CD14-positive monocyte (primary cell): ENCODE results near the gene CENPF. TPM values are rescaled to one million over a fixed set of nuclear protein-coding genes. Genes with fewer than 3 reads are reported as not detected.

Source experiments
- DNase-seq, 3 donors: peaks; one replicate each; pipeline ENCODE4 v3.0.0-alpha.2; 2011 to 2022
- H2AFZ ChIP-seq: 2 replicates; pipeline ENCODE4 v1.6.0; 2012; ENCODE audit warnings: mild to moderate bottlenecking, low read depth, low read length, inconsistent platforms; ENCODE audit not compliant: insufficient read depth, poor library complexity, severe bottlenecking
- H3K27ac ChIP-seq, 2 donors: 1 replicate in 1 of 2; 2 replicates in 1 of 2; pipeline ENCODE4 v1.5.1; 2012 to 2013; ENCODE audit warnings: low read length in 2 of 2, control low read depth in 1 of 2, inconsistent platforms in 1 of 2, low read depth in 1 of 2, mild to moderate bottlenecking in 1 of 2
- H3K27me3 ChIP-seq, 2 donors: one replicate each; pipeline versions ENCODE4 v1.6.0 to v1.6.1; 2011 to 2013; ENCODE audit warnings: low read length in 2 of 2; ENCODE audit not compliant: control insufficient read depth in 2 of 2, insufficient read depth in 2 of 2
- H3K36me3 ChIP-seq, 2 donors: replicated peaks in 1 of 2; 1 replicate in 1 of 2; 2 replicates in 1 of 2; pipeline versions ENCODE4 v1.5.1 to v1.6.1; 2012 to 2013; ENCODE audit warnings: low read length in 2 of 2, control low read depth in 1 of 2, inconsistent platforms in 1 of 2, mild to moderate bottlenecking in 1 of 2; ENCODE audit not compliant: insufficient read depth in 2 of 2, control insufficient read depth in 1 of 2
- H3K4me1 ChIP-seq, 2 donors: 1 replicate in 1 of 2; 2 replicates in 1 of 2; pipeline versions ENCODE4 v1.5.1 to v1.6.1; 2012 to 2013; ENCODE audit warnings: low read length in 2 of 2, control low read depth in 1 of 2, inconsistent platforms in 1 of 2, mild to moderate bottlenecking in 1 of 2, moderate library complexity in 1 of 2; ENCODE audit not compliant: insufficient read depth in 2 of 2, control insufficient read depth in 1 of 2
- H3K4me2 ChIP-seq: replicated peaks from 2 replicates; pipeline ENCODE3; 2012; ENCODE audit warnings: low read length, moderate library complexity, mild to moderate bottlenecking; ENCODE audit not compliant: poor library complexity, severe bottlenecking; ENCODE audit errors: extremely low read depth
- H3K4me3 ChIP-seq, 3 experiments: fragments of 200-600 bp in 1 of 3; sonication (generic) in 1 of 3; replicated peaks in 1 of 3; 1 replicate in 2 of 3; 2 replicates in 1 of 3; pipeline ENCODE4 v1.5.1; 2011 to 2013; ENCODE audit warnings: low read length in 3 of 3, mild to moderate bottlenecking in 3 of 3, control low read depth in 2 of 3, low read depth in 2 of 3, inconsistent platforms in 1 of 3, moderate library complexity in 1 of 3
- H3K79me2 ChIP-seq: 2 replicates; pipeline ENCODE4 v1.6.0; 2012; ENCODE audit warnings: mild to moderate bottlenecking, control low read depth, inconsistent platforms, low read length, moderate library complexity; ENCODE audit not compliant: insufficient read depth
- H3K9ac ChIP-seq: 2 replicates; pipeline ENCODE4 v1.6.0; 2017; ENCODE audit warnings: low read length, mild to moderate bottlenecking; ENCODE audit not compliant: insufficient read depth, poor library complexity, severe bottlenecking
- H3K9me3 ChIP-seq, 2 donors: replicated peaks in 1 of 2; 1 replicate in 1 of 2; 2 replicates in 1 of 2; pipeline versions ENCODE4 v1.5.1 to v1.6.1; 2012 to 2013; ENCODE audit warnings: low read length in 2 of 2, control low read depth in 1 of 2; ENCODE audit not compliant: control insufficient read depth in 1 of 2, insufficient read depth in 1 of 2
- H4K20me1 ChIP-seq: 2 replicates; pipeline ENCODE4 v1.6.0; 2012; ENCODE audit warnings: mild to moderate bottlenecking, low read length, control low read depth, moderate library complexity; ENCODE audit not compliant: insufficient read depth
- H3K27ac Mint-ChIP-seq, 7 donors: one replicate each; pipeline ENCODE4 v1.8.0; 2020; ENCODE audit warnings: mild to moderate bottlenecking in 7 of 7, mixed read lengths in 7 of 7, moderate library complexity in 6 of 7, inconsistent platforms in 2 of 7
- H3K27me3 Mint-ChIP-seq, 3 donors: one replicate each; pipeline ENCODE4 v1.8.0; 2021 to 2022; ENCODE audit warnings: low read depth in 3 of 3, mild to moderate bottlenecking in 3 of 3, mixed read lengths in 3 of 3, moderate library complexity in 3 of 3, inconsistent platforms in 1 of 3
- H3K36me3 Mint-ChIP-seq, 2 donors: one replicate each; pipeline ENCODE4 v1.8.0; 2020; ENCODE audit warnings: mixed read lengths in 2 of 2, inconsistent platforms in 1 of 2, mild to moderate bottlenecking in 1 of 2
- H3K4me1 Mint-ChIP-seq: one replicate; pipeline ENCODE4 v1.8.0; 2020; ENCODE audit warnings: mild to moderate bottlenecking, mixed read lengths
- H3K4me3 Mint-ChIP-seq, 2 donors: one replicate each; pipeline ENCODE4 v1.8.0; 2020; ENCODE audit warnings: mild to moderate bottlenecking in 2 of 2, mixed read lengths in 2 of 2, moderate library complexity in 1 of 2
- H3K9me3 Mint-ChIP-seq, 7 donors: one replicate each; pipeline ENCODE4 v1.8.0; 2020 to 2022; ENCODE audit warnings: mixed read lengths in 7 of 7, mild to moderate bottlenecking in 6 of 7, moderate library complexity in 6 of 7, inconsistent platforms in 2 of 7
- CTCF ChIP-seq: fragments of 200-600 bp; IDR thresholded peaks from one replicate; pipeline ENCODE4 v1.8.0; 2022; ENCODE audit warnings: antibody characterized with exemption, mild to moderate bottlenecking
- WGBS: methylation state at CpG from one replicate; pipeline ENCODE4 v1.1.5; 2013; ENCODE audit warnings: missing lambda C conversion rate; ENCODE audit not compliant: insufficient coverage; 5-methylcytosine and 5-hydroxymethylcytosine counted together
- intact Hi-C, 2 donors: fragments of 100-400 bp; cut with micrococcal nuclease; formaldehyde crosslinking; loops; one replicate each; pipeline versions ENCODE4 v1.15.0 to v1.15.1; 2023
- polyA plus RNA-seq, 3 donors: library from polyadenylated mRNA; depleted of rRNA in 1 of 3; unstranded in 2 of 3; stranded (reverse) in 1 of 3; fragments of 300-500 nt in 2 of 3; fragments of >200 nt in 1 of 3; fragmentation: Illumina TruSeq in 2 of 3; gene quantifications; 1 replicate in 2 of 3; 2 replicates in 1 of 3; pipeline ENCODE4 v1.2.3, GENCODE V29; 2012 to 2021

The CENPF gene
- polyA plus RNA-seq, 3 donors: 0.01 to 0.29 TPM; not detected in 1

- intact Hi-C loops: no loop called here
- H3K27me3 Mint-ChIP-seq: no peaks in the 10 kb centered on the region
- Histone ChIP-seq H2AFZ (no peak overlapping the region), H4K20me1 (no peaks in the 10 kb centered on the region), H3K79me2 (no peaks in the 10 kb centered on the region), H3K9ac (no peak overlapping the region), H3K4me3 (no peak overlapping the region), H3K4me2 (no peak overlapping the region), H3K4me1 (no peaks in the 10 kb centered on the region), H3K27me3 (no peaks in the 10 kb centered on the region), H3K36me3 (peaks cover 54 to 100% of the 10 kb centered on the region in 2 donors), H3K9me3 (no peaks in the 10 kb centered on the region), H3K27ac (no peak overlapping the region)
- TF ChIP-seq CTCF: no peak
- H3K36me3 Mint-ChIP-seq: peaks cover 35 to 58% of the 10 kb centered on the region in 2 donors
- H3K4me1 Mint-ChIP-seq: no peaks in the 10 kb centered on the region
- no peak overlapping the region for H3K4me3 Mint-ChIP-seq
- H3K27ac Mint-ChIP-seq: no peak overlapping the region
- 100% methylated on average over 3 of the region's 6 CpGs for WGBS
- DNase-seq: no peak
- no peaks in the 10 kb centered on the region for H3K9me3 Mint-ChIP-seq
Measured at GRCh38 chr1:214640431-214641213, 37.6 kb downstream of the CENPF start.

- Histone ChIP-seq H3K27ac (no peak overlapping the region), H3K4me1 (no peaks in the 10 kb centered on the region), H3K9me3 (no peaks in the 10 kb centered on the region), H4K20me1 (no peaks in the 10 kb centered on the region), H3K4me2 (no peak overlapping the region), H3K9ac (no peak overlapping the region), H3K79me2 (no peaks in the 10 kb centered on the region), H3K36me3 (peaks cover 52 to 100% of the 10 kb centered on the region in 2 donors), H3K4me3 (no peak overlapping the region), H3K27me3 (no peaks in the 10 kb centered on the region), H2AFZ (no peak overlapping the region)
- peaks cover 36 to 58% of the 10 kb centered on the region in 2 donors for H3K36me3 Mint-ChIP-seq
- H3K4me3 Mint-ChIP-seq: no peak overlapping the region
- no peak overlapping the region for H3K27ac Mint-ChIP-seq
- H3K9me3 Mint-ChIP-seq: no peaks in the 10 kb centered on the region
- no peaks in the 10 kb centered on the region for H3K27me3 Mint-ChIP-seq
- 83% methylated on average over 1 of the region's 2 CpGs for WGBS
- no peak for TF ChIP-seq CTCF
- H3K4me1 Mint-ChIP-seq: no peaks in the 10 kb centered on the region
- DNase-seq: no peak
- intact Hi-C loops: no loop called here
Measured at GRCh38 chr1:214641214-214641895, 38.4 kb downstream of the CENPF start.
